D721Med (cell line): ENCODE results near the gene CFAP61.
"Not testable (repeated sequence)": the region's sequence is repeated elsewhere in the genome, so short reads cannot be mapped to it uniquely, and the experiment has no call there.

Experiments used
- DNase-seq: peaks from one replicate; pipeline ENCODE4 v3.0.0; 2011; ENCODE audit warnings: low spot score; ENCODE audit not compliant: insufficient read length
- FAIRE-seq: peaks from 2 replicates; lab custom pipeline; 2011; peaks lifted over from hg19 to GRCh38; lab: Jason Lieb, UNC
- TF ChIP-seq, protein P1 (sequence below): IDR thresholded peaks from 2 replicates; pipeline ENCODE4 v1.5.1; 2012; ENCODE audit warnings: mild to moderate bottlenecking, control low read depth; ENCODE audit not compliant: insufficient read depth; ENCODE audit errors: missing control alignments

Gene CFAP61, protein sequence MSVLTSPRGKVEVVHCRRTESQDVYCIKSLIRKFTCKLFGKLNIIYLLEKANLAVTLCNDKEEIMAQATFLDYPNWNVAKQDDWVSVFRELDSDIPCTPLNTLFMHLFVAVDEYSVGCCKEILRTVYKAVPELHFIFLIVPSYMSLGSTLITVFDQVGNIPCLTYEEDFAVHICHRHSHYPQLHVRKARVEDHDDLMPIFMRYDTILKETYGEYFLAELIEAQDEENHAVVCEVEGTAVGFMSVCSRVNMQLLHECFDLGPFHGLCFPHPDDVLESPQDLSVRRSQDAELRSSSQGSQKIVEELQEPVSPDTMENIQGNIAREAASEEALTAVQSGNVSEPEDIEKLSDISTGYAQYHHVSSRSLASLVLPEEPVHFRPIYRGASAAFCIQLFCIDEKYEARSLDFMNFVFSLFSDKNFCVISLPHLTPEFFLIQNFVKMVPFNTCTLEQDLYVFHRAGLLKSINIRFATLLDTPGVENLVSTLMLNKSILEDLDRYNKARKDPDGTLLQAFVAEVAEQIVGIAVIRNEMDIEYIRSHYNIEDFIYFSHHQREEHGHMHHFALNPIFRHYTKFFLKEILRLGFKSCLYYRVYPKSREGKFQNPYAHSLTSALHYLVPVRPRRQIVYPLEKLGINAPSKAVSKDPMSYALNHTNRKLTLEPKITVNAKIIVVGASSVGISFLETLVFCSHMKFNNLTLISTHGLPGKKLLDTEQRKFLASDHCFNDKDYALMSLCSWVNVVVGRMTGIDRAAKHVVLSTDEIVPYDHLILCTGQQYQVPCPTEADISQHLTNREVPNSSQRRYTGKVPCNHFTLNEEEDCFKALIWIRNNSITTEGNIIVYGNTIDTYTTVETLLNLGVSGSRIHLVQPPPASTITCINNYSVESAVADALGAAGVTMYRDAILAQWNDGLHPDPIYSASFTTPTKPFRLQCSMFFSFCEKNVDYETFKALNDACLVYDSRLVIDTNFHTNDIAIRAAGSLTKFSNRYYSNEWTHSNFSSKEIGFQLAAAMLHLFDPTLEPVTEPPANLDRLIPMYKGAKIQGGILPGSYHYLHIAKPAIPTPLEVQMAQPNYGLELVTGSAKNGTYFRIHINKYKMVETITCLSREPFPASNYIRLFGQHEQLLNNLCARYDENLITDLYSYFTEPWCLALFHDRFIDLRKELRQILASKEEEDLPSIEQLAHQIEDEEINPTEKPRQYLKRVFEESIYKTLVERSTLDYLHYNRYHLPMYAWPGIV

DNA sequence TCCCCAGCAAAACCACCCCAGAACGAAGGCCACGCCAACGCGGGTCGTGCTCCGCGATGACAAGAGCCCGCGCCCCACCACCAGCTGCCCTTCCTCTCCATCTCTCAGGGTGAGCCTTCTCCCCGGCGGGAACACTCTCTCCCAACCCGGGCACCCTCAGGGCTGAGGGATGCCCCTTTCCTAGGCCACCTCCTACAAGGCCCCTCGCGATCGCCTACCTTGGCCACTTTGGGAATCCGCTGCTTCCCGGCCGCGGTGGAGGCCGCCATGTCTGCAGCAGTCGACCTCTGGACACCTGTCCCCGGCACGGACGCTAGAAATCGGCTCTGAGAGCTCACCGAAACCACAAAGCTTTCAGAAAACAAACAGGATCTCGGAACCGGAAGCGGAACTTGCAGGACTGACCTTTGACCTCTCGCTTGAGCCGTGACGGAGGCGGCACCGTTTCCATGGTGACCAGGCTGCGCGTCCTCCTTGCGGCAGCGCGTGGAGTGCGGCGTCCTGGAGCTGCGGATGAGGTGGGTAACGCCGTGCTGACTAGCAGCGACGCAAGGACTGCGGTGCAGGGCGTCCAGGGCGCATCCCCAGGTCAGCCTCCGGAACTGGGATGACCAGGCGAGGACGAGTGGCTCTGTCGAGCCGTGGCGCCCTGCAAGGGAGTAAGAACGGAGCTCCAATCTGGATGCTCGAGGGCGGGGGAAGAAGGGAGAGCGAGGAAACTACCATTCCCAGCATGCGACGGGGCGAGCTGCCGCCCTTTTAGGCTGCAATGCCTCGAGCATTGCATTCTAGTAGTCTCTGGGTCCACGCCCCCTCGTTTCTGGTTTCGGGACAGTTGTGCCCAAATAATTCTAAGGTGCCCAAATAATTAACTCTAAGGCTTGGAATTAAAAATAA, at the start of gene CFAP61, which contains the start of gene CRNKL1:
CFAP61 (plus strand) TSS at position 459 of the 897 bp plus-strand sequence. CDS start 4,122 bp downstream, outside the sequence.
CRNKL1 (minus strand) TSS at position 393 of the 897 bp plus-strand sequence; CDS start at position 269, 124 bp downstream.
- DNase-seq, result peak; percentile 27
- FAIRE-seq, result no peak
- TF ChIP-seq, protein P1, sequence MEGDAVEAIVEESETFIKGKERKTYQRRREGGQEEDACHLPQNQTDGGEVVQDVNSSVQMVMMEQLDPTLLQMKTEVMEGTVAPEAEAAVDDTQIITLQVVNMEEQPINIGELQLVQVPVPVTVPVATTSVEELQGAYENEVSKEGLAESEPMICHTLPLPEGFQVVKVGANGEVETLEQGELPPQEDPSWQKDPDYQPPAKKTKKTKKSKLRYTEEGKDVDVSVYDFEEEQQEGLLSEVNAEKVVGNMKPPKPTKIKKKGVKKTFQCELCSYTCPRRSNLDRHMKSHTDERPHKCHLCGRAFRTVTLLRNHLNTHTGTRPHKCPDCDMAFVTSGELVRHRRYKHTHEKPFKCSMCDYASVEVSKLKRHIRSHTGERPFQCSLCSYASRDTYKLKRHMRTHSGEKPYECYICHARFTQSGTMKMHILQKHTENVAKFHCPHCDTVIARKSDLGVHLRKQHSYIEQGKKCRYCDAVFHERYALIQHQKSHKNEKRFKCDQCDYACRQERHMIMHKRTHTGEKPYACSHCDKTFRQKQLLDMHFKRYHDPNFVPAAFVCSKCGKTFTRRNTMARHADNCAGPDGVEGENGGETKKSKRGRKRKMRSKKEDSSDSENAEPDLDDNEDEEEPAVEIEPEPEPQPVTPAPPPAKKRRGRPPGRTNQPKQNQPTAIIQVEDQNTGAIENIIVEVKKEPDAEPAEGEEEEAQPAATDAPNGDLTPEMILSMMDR, result no peak

DNA sequence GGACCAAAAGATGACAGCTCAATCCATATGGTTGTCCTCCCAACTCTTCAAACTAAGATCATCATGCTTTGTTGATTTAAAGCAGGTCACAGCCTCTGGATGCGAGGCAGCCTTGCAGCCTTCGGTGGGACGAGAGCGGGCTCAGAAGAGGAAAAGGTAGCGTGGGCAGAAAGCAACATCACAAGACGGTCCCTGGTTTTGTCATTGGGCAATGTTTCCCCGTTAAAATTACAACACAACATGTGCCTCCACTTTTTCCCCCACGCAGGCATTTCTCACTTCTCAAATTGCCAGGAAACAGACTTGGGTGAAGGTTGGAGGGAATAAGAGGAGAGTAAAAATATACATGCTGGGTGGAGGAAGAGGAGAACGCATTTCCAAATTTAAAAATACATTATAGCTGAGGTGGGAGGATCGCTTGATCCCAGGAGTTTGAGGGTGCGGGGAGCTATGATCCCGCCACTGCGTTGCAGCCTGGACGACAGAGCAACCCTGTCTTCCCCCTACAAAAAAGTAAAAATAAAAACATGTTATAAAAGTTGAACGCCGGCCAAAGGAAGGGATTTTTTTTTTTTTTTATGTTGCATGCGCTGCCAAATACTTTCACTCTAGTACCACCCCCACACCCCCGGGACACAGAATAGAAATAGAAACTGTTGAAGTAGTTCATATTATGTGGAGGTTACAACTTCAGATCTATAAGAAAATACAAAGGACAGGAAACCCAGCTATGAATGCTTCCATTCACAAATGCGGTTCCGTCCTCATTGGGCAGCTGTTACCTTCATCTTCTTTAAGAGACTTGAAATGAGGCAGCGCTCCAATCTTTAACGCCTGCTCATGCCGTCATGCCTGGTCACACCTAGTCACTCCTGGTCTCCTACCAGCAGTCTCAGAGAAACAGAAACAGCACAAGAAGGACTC, 49.0 kb upstream of the CFAP61 start:
- FAIRE-seq (no peak), DNase-seq (no peak)
- TF ChIP-seq, protein P1, result no peak

DNA sequence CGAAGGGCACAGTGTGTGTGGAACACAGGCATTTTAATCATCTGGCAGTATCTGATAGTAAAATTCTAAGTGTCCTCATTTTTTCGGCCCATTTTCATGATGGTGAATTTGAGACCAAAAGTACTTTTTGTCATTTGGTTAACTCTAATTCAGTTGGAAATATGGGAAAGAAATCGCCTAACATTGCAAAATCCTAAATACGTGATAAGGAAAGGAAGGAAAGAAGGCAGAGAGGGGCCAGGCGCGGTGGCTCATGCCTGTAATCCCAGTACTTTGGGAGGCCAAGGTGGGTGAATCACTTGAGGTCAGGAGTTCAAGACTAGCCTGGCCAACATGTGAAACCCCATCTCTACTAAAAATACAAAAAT, 48.4 kb upstream of the CFAP61 start:
- not testable (repeated sequence) for FAIRE-seq, DNase-seq

DNA sequence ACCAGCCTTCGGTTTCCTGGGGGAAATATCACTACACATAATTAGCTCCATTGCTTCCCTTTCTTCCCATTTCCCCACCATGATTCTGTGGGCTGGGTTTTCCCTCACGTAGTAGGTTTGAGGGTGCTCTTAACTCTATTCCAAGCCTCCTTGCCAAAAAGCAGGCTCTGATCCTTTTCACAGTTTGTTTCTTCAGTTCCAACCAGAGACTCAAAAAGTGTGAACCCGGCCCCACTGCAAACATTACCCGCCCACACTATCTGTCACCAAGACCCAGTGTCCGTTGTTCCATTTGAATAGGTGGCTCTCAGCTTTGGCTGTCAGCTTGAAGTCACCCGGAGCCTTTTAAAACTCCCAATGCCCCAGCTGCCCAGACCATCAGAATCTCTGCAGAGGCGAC, 47.0 kb upstream of the CFAP61 start:
- TF ChIP-seq, protein P1, result no peak
- DNase-seq, result no peak
- FAIRE-seq, result no peak

DNA sequence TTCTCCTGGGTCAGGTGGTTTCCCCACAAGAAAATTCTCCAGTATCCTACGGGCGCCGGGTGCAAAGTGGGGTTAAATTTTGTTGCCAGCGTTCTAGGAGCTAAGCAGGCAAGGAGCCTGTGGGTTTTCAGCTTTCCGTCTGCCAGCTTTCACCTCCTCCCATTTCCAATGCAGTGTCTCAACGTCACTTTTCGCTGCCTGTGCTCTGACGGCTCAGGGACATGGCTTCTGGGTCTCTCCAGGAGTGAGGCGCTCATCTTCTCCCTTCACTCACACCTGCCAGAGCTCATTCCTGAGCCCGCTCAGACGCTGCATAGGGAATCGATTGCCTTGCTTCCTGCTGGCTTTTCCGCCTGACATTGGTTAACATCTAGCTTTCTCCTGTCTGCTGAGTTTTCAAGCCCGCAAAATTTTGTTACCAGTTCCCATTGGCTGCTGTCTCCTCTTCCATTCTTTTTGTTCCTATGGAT, 42.5 kb upstream of the CFAP61 start:
- no peak for FAIRE-seq

More for the DNA sequence above, 42.5 kb upstream of the CFAP61 start:
- TF ChIP-seq, protein P1, result no peak
- DNase-seq, result no peak
